ENCODE results near the gene GOLGA8A. TPM values are rescaled to one million over a fixed set of nuclear protein-coding genes. Genes with fewer than 3 reads are reported as not detected.

GOLGA8A gene
- total RNA-seq, 1 experiment from 2014 or later: 37.2 TPM

- no peak for TF ChIP-seq RAD21 (IDR thresholded peaks at IDR 0.05; ENCODE audit: low read depth)
- TF ChIP-seq ZFX (IDR thresholded peaks at IDR 0.05): no peak
- no peak for TF ChIP-seq EZH2phosphoT487 (IDR thresholded peaks at IDR 0.05; ENCODE audit: borderline replicate concordance)
- no peak for TF ChIP-seq SRF (IDR thresholded peaks at IDR 0.05; ENCODE audit: low read depth)
- TF ChIP-seq POLR2AphosphoS5 (IDR thresholded peaks at IDR 0.05; ENCODE audit: low read depth, low read length): no peak
- no peak for TF ChIP-seq FOSL1 (IDR thresholded peaks at IDR 0.05; ENCODE audit: low read depth)
- no peak for TF ChIP-seq MAX (IDR thresholded peaks at IDR 0.05)
Measured at GRCh38 chr15:34470091-34470490, 32.5 kb upstream of the GOLGA8A start (continued).

GRCh38 chr15:34461730-34462129 lies 24.1 kb upstream of the GOLGA8A start:
- DNase-seq (ENCODE audit: low read depth, low spot score): no peak
- no TSS peak for BruUV-seq (replicated peaks)
- ChIA-PET RAD21 (ENCODE audit: low non-redundant PET in 1 of 2, low total read pairs in 2 of 2, uncharacterized antibody in 2 of 2, unreplicated experiment in 2 of 2) (no interaction called here), POLR2A (no interaction called here), CTCF (no interaction called here)
- no peak for TF ChIP-seq CBX3 (IDR thresholded peaks at IDR 0.05; ENCODE audit: low read depth)
- no peak for TF ChIP-seq MAX (IDR thresholded peaks at IDR 0.05)
- TF ChIP-seq CTCF (IDR thresholded peaks at IDR 0.05 in 2 of 3, conservative IDR thresholded peaks at IDR 0.05 in 1 of 3; ENCODE audit: borderline replicate concordance in 1 of 3, insufficient read depth in 1 of 3, low read depth in 2 of 3, low read length in 2 of 3): no peak
- TF ChIP-seq, protein P1, sequence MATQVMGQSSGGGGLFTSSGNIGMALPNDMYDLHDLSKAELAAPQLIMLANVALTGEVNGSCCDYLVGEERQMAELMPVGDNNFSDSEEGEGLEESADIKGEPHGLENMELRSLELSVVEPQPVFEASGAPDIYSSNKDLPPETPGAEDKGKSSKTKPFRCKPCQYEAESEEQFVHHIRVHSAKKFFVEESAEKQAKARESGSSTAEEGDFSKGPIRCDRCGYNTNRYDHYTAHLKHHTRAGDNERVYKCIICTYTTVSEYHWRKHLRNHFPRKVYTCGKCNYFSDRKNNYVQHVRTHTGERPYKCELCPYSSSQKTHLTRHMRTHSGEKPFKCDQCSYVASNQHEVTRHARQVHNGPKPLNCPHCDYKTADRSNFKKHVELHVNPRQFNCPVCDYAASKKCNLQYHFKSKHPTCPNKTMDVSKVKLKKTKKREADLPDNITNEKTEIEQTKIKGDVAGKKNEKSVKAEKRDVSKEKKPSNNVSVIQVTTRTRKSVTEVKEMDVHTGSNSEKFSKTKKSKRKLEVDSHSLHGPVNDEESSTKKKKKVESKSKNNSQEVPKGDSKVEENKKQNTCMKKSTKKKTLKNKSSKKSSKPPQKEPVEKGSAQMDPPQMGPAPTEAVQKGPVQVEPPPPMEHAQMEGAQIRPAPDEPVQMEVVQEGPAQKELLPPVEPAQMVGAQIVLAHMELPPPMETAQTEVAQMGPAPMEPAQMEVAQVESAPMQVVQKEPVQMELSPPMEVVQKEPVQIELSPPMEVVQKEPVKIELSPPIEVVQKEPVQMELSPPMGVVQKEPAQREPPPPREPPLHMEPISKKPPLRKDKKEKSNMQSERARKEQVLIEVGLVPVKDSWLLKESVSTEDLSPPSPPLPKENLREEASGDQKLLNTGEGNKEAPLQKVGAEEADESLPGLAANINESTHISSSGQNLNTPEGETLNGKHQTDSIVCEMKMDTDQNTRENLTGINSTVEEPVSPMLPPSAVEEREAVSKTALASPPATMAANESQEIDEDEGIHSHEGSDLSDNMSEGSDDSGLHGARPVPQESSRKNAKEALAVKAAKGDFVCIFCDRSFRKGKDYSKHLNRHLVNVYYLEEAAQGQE (IDR thresholded peaks at IDR 0.05; ENCODE audit: low read depth): no peak
- TF ChIP-seq SP1 (IDR thresholded peaks at IDR 0.05; ENCODE audit: low read depth): no peak
- TF ChIP-seq ELF1 (IDR thresholded peaks at IDR 0.05; ENCODE audit: borderline replicate concordance, low read depth): no peak
- TF ChIP-seq JUND (IDR thresholded peaks at IDR 0.05): no peak
- TF ChIP-seq POLR2AphosphoS5 (IDR thresholded peaks at IDR 0.05; ENCODE audit: low read depth, low read length): no peak
- no peak for TF ChIP-seq CEBPB (IDR thresholded peaks at IDR 0.05; ENCODE audit: low read depth)
- H3K27ac ChIP-seq (ENCODE audit: low read depth, low read length): no peak overlapping the region
- H3K36me3 ChIP-seq (ENCODE audit: control insufficient read depth in 1 of 2, insufficient read depth in 2 of 2, low read length in 2 of 2): no peaks in the 10 kb centered on the region
- no peaks in the 10 kb centered on the region for H3K79me2 ChIP-seq (ENCODE audit: insufficient read depth, low read length)
- H3K4me2 ChIP-seq (ENCODE audit: low read length): no peak overlapping the region
- no peak overlapping the region for H2AFZ ChIP-seq (ENCODE audit: low read depth, low read length, poor library complexity, severe bottlenecking)
- H3K4me1 ChIP-seq (ENCODE audit: control insufficient read depth in 1 of 2, insufficient read depth in 2 of 2, low read length in 2 of 2): no peaks in the 10 kb centered on the region
- intact Hi-C loops (cut with micrococcal nuclease): no loop called here
- no peaks in the 10 kb centered on the region for H3K9me3 ChIP-seq (ENCODE audit: control insufficient read depth in 1 of 2, insufficient read depth in 1 of 2, low read depth in 1 of 2, low read length in 2 of 2)
- no peak overlapping the region for H3K4me3 ChIP-seq (replicated peaks in 1 of 2; ENCODE audit: low read depth in 1 of 2, low read length in 2 of 2)
- ATAC-seq: no peak
- H4K20me1 ChIP-seq (ENCODE audit: insufficient read depth): no peaks in the 10 kb centered on the region
- no peaks in the 10 kb centered on the region for H3K9me2 ChIP-seq (ENCODE audit: insufficient read depth)
- peaks cover 11% of the 10 kb centered on the region; the same call in 1 of the 2 replicates for H3K27me3 ChIP-seq (ENCODE audit: insufficient read depth, low read length)
- H3K9ac ChIP-seq (ENCODE audit: low read length): no peak overlapping the region
